GM23338 (cell line): ENCODE data around the gene MR1. TPM values are rescaled to one million over a fixed set of nuclear protein-coding genes. Genes with fewer than 3 reads are reported as not detected.

Experiments
- ATAC-seq: fragments of 200-7000 bp; cut with Tn5 transposase; 3 replicates; pipeline ENCODE4 v1.9.1; 2020
- DNase-seq: peaks from one replicate; pipeline ENCODE4 v3.0.0-alpha.2; 2015; ENCODE audit warnings: low spot score
- H2AFZ ChIP-seq: fragments of 200-600 bp; sonication (generic); 2 replicates; pipeline ENCODE4 v1.8.0; 2016; ENCODE audit warnings: antibody characterized with exemption, mild to moderate bottlenecking, moderate library complexity
- H3F3A ChIP-seq: fragments of 200-600 bp; sonication (generic); replicated peaks from 2 replicates; pipeline ENCODE4 v1.8.0; 2017; ENCODE audit warnings: antibody characterized with exemption, mixed run types, low read depth
- H3K27ac ChIP-seq: fragments of 200-600 bp; sonication (generic); 2 replicates; pipeline ENCODE4 v1.6.1; 2016; ENCODE audit warnings: low read depth
- H3K27me3 ChIP-seq: fragments of 200-600 bp; sonication (generic); 2 replicates; pipeline ENCODE4 v1.8.0; 2016; ENCODE audit warnings: mild to moderate bottlenecking, mixed run types, moderate library complexity; ENCODE audit not compliant: insufficient read depth
- H3K36me3 ChIP-seq: fragments of 200-600 bp; sonication (generic); 2 replicates; pipeline ENCODE4 v1.8.0; 2016; ENCODE audit warnings: mild to moderate bottlenecking; ENCODE audit not compliant: insufficient read depth
- H3K4me1 ChIP-seq: fragments of 200-600 bp; sonication (generic); 2 replicates; pipeline ENCODE4 v1.8.0; 2016; ENCODE audit warnings: mild to moderate bottlenecking, moderate library complexity; ENCODE audit not compliant: insufficient read depth
- H3K4me2 ChIP-seq: fragments of 200-600 bp; sonication (generic); 2 replicates; pipeline ENCODE4 v1.7.1; 2017; ENCODE audit warnings: mixed run types
- H3K4me3 ChIP-seq: fragments of 200-600 bp; sonication (generic); 2 replicates; pipeline ENCODE4 v1.6.1; 2016; ENCODE audit warnings: mixed run types
- H3K79me2 ChIP-seq: fragments of 200-600 bp; sonication (generic); replicated peaks from 2 replicates; pipeline ENCODE4 v1.8.0; 2017; ENCODE audit warnings: mild to moderate bottlenecking; ENCODE audit not compliant: insufficient read depth
- H3K9me2 ChIP-seq: fragments of 200-600 bp; sonication (generic); 2 replicates; pipeline ENCODE4 v1.8.0; 2017; ENCODE audit not compliant: insufficient read depth
- H4K20me1 ChIP-seq: fragments of 200-600 bp; sonication (generic); replicated peaks from 2 replicates; pipeline ENCODE4 v1.8.0; 2017; ENCODE audit warnings: mild to moderate bottlenecking; ENCODE audit not compliant: insufficient read depth
- H3K27ac Mint-ChIP-seq: 2 replicates; pipeline ENCODE4 v1.8.0; 2020; ENCODE audit warnings: inconsistent platforms, mild to moderate bottlenecking, moderate library complexity, mixed read lengths
- H3K27me3 Mint-ChIP-seq: 3 replicates; pipeline ENCODE4 v1.8.0; 2022; ENCODE audit warnings: low read depth, mild to moderate bottlenecking, moderate library complexity, mixed read lengths, inconsistent platforms; ENCODE audit not compliant: insufficient read depth, poor library complexity
- H3K36me3 Mint-ChIP-seq: 3 replicates; pipeline ENCODE4 v1.8.0; 2021; ENCODE audit warnings: low read depth, mild to moderate bottlenecking, inconsistent platforms, moderate library complexity, mixed read lengths
- H3K4me1 Mint-ChIP-seq: 3 replicates; pipeline ENCODE4 v1.8.0; 2020; ENCODE audit warnings: mild to moderate bottlenecking, inconsistent platforms, mixed read lengths
- H3K4me3 Mint-ChIP-seq: 3 replicates; pipeline ENCODE4 v1.8.0; 2021; ENCODE audit warnings: moderate library complexity, mild to moderate bottlenecking, inconsistent platforms, mixed read lengths
- H3K9me3 Mint-ChIP-seq: 3 replicates; pipeline ENCODE4 v1.8.0; 2020; ENCODE audit warnings: moderate library complexity, mild to moderate bottlenecking, inconsistent platforms, mixed read lengths
- CTCF ChIP-seq, 2 experiments: fragments of 200-600 bp in 1 of 2; sonication (generic) in 1 of 2; conservative IDR thresholded peaks; 2 replicates each; pipeline versions ENCODE4 v1.5.1 to v1.6.1; 2016 to 2017; ENCODE audit warnings: antibody characterized with exemption in 2 of 2, low read depth in 2 of 2, mild to moderate bottlenecking in 2 of 2, moderate library complexity in 1 of 2
- EZH2phosphoT487 ChIP-seq: fragments of 200-600 bp; sonication (generic); IDR thresholded peaks from one replicate; pipeline ENCODE4 v1.8.1; 2018; ENCODE audit warnings: antibody characterized with exemption; ENCODE audit not compliant: unreplicated experiment
- JUNB ChIP-seq: IDR thresholded peaks from one replicate; pipeline ENCODE4 v1.6.1; 2016; ENCODE audit warnings: antibody characterized with exemption; ENCODE audit not compliant: unreplicated experiment
- NANOG ChIP-seq: IDR thresholded peaks from 2 replicates; pipeline ENCODE4 v1.6.1; 2016; ENCODE audit warnings: antibody characterized with exemption, borderline replicate concordance
- POLR2AphosphoS5 ChIP-seq: IDR thresholded peaks from 2 replicates; pipeline ENCODE4 v1.6.1; 2016; ENCODE audit warnings: antibody characterized with exemption, low read depth
- REST ChIP-seq: IDR thresholded peaks from one replicate; pipeline ENCODE4 v1.6.1; 2018; ENCODE audit warnings: antibody characterized with exemption; ENCODE audit not compliant: unreplicated experiment
- ZNF114 ChIP-seq: fragments of 250-450 bp; sonication (Bioruptor Pico); IDR thresholded peaks from 2 replicates; pipeline ENCODE4 v1.5.0; 2020; ENCODE audit warnings: mild to moderate bottlenecking, moderate library complexity
- ZNF462 ChIP-seq: fragments of 250-450 bp; sonication (Bioruptor Pico); IDR thresholded peaks from 2 replicates; pipeline ENCODE4 v1.5.0; 2020; ENCODE audit warnings: mild to moderate bottlenecking, moderate library complexity
- polyA plus RNA-seq: library from polyadenylated mRNA; unstranded; fragments of >200 nt; fragmentation: Nextera tagmentation; extraction: Ambion mirVana; gene quantifications from 2 replicates; pipeline ENCODE4 v1.2.1, GENCODE V29; 2016
- total RNA-seq: library from RNA; depleted of rRNA; stranded (reverse); fragments of >200 nt; shearing (Covaris generic); gene quantifications from 2 replicates; pipeline ENCODE4 v1.2.3, GENCODE V29; 2014
- TF ChIP-seq, protein P1 (sequence below): IDR thresholded peaks from 2 replicates; pipeline ENCODE4 v1.6.1; 2016; ENCODE audit warnings: antibody characterized with exemption

The MR1 gene
- total and polyA plus RNA-seq, 2 experiments from 2014 or later: 0.18 TPM; not detected in 1

DNA sequence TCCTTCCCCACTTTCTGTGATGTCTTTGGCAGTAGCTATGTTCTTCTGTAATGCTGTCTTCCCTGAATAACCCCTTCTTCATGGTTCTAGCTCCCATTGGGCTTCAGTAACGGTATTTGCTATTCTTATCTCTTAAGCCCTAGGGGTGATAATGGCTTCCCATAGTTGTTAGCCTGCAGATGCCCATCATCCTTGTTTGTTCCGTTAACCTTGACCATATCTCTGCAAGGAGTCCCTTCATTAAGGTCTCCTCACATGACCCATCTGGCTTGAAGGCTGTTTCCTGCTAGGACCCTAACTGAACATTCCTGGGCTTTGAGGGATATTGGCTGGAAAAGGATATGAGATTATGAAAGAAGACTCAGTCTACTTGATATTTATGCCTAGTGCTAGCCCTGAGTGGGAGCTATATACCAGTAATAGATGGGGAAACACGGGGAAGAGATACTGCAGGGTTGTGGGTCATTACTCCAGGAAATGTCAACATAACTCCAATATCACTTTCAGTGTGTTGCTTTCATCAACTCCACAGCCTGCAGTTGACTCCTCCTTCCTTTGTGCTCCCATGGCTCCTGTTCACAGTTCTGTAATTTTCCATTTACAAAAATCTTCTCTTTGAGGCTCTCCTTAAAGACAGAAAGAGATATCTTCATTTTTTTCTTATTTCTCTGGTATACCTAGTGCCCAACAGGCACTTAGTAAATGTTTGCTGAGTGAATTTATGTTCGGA, 2.5 kb downstream of the MR1 start:
- Histone ChIP-seq H3K27ac (no peak overlapping the region), H2AFZ (no peak overlapping the region), H3F3A (no peaks in the 10 kb centered on the region), H3K4me1 (no peaks in the 10 kb centered on the region), H3K27me3 (no peaks in the 10 kb centered on the region), H3K4me2 (no peak overlapping the region), H3K9me2 (no peaks in the 10 kb centered on the region), H4K20me1 (no peaks in the 10 kb centered on the region), H3K36me3 (no peaks in the 10 kb centered on the region), H3K79me2 (no peaks in the 10 kb centered on the region), H3K4me3 (no peak overlapping the region)
- TF ChIP-seq REST (no peak), NANOG (no peak), POLR2AphosphoS5 (no peak), EZH2phosphoT487 (no peak), JUNB (no peak)
- TF ChIP-seq, protein P1, sequence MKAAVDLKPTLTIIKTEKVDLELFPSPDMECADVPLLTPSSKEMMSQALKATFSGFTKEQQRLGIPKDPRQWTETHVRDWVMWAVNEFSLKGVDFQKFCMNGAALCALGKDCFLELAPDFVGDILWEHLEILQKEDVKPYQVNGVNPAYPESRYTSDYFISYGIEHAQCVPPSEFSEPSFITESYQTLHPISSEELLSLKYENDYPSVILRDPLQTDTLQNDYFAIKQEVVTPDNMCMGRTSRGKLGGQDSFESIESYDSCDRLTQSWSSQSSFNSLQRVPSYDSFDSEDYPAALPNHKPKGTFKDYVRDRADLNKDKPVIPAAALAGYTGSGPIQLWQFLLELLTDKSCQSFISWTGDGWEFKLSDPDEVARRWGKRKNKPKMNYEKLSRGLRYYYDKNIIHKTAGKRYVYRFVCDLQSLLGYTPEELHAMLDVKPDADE: no peak
- Mint-ChIP-seq H3K36me3 (no peaks in the 10 kb centered on the region), H3K4me1 (0 out of 3 replicates have a peak, but pooled peaks cover 2% of the 10 kb centered on the region), H3K4me3 (no peak overlapping the region), H3K27me3 (peaks cover 1% of the 10 kb centered on the region), H3K9me3 (no peaks in the 10 kb centered on the region), H3K27ac (no peak overlapping the region)
- ATAC-seq (no peak), DNase-seq (no peak)

- DNase-seq (no peak), ATAC-seq (no peak)
- Histone ChIP-seq H3K9me2 (no peaks in the 10 kb centered on the region), H4K20me1 (no peaks in the 10 kb centered on the region), H3K27ac (no peak overlapping the region), H3K4me3 (no peak overlapping the region), H3K36me3 (no peaks in the 10 kb centered on the region), H3K4me1 (no peaks in the 10 kb centered on the region), H3K4me2 (no peak overlapping the region), H2AFZ (no peak overlapping the region), H3F3A (no peaks in the 10 kb centered on the region), H3K27me3 (no peaks in the 10 kb centered on the region), H3K79me2 (no peaks in the 10 kb centered on the region)
- peaks cover 1% of the 10 kb centered on the region for H3K27me3 Mint-ChIP-seq
- H3K4me1 Mint-ChIP-seq: peaks cover 4% of the 10 kb centered on the region; the same call in 1 of the 3 replicates
- H3K27ac Mint-ChIP-seq: no peak overlapping the region
- no peaks in the 10 kb centered on the region for H3K9me3 Mint-ChIP-seq
- H3K36me3 Mint-ChIP-seq: no peaks in the 10 kb centered on the region
- no peak overlapping the region for H3K4me3 Mint-ChIP-seq
- TF ChIP-seq ZNF114 (no peak), CTCF (conservative IDR thresholded peaks at IDR 0.05; ENCODE audit: low read depth in 2 of 2) (no peak), ZNF462 (CRISPR knock-in tag) (no peak), POLR2AphosphoS5 (no peak)
Observed at GRCh38 chr1:181037386-181037785, 3.6 kb downstream of the MR1 start.
